HG02852 (cell line): ENCODE measurements around the gene MED26.
"Not testable (repeated sequence)": the region's sequence is repeated elsewhere in the genome, so short reads cannot be mapped to it uniquely, and the experiment has no call there.

Experiments
- ATAC-seq: cut with Tn5 transposase; IDR thresholded peaks from one replicate; pipeline ENCODE4 v1.9.1; 2021; ENCODE audit warnings: mild to moderate bottlenecking, moderate library complexity; ENCODE audit not compliant: unreplicated experiment

Gene MED26

GRCh38 chr19:16651421-16652188 is 23.6 kb upstream of the MED26 start:
- ATAC-seq = not testable (repeated sequence)

GRCh38 chr19:16650821-16651220 is 22.8 kb upstream of the MED26 start:
- ATAC-seq = no peak

- no peak for ATAC-seq
Measured at GRCh38 chr19:16649734-16650133, 21.7 kb upstream of the MED26 start.

GRCh38 chr19:16645140-16645539 is 17.1 kb upstream of the MED26 start:
- ATAC-seq = no peak

- no peak for ATAC-seq
Measured at GRCh38 chr19:16641695-16642094, 13.7 kb upstream of the MED26 start.

GRCh38 chr19:16640951-16641350 is 12.9 kb upstream of the MED26 start:
- no peak for ATAC-seq

GRCh38 chr19:16638666-16639065 is 10.7 kb upstream of the MED26 start:
- no peak for ATAC-seq

GRCh38 chr19:16637535-16637934 is 9.5 kb upstream of the MED26 start:
- ATAC-seq = no peak

- no peak for ATAC-seq
Measured at GRCh38 chr19:16631465-16631864, 3.5 kb upstream of the MED26 start.

- no peak for ATAC-seq
Measured at GRCh38 chr19:16628984-16629691, 1.1 kb upstream of the MED26 start.

GRCh38 chr19:16627928-16628182 is 149 bp downstream of the MED26 start:
- no peak for ATAC-seq

- peak; percentile 4 for ATAC-seq
Measured at GRCh38 chr19:16627193-16627927, 644 bp downstream of the MED26 start.

- no peak for ATAC-seq
Measured at GRCh38 chr19:16626796-16627192, 1.2 kb downstream of the MED26 start.

- no peak for ATAC-seq
Measured at GRCh38 chr19:16625163-16625958, 2.6 kb downstream of the MED26 start.

GRCh38 chr19:16624236-16624635 is 3.8 kb downstream of the MED26 start:
- ATAC-seq = no peak

- ATAC-seq = no peak
Measured at GRCh38 chr19:16623576-16623975, 4.4 kb downstream of the MED26 start.

- no peak for ATAC-seq
Measured at GRCh38 chr19:16623066-16623465, 4.9 kb downstream of the MED26 start.

GRCh38 chr19:16621165-16621800 is 6.7 kb downstream of the MED26 start:
- ATAC-seq = no peak

GRCh38 chr19:16620584-16620983 is 7.4 kb downstream of the MED26 start:
- ATAC-seq = no peak

GRCh38 chr19:16620018-16620417 is 8.0 kb downstream of the MED26 start:
- no peak for ATAC-seq

- no peak for ATAC-seq
Measured at GRCh38 chr19:16619457-16619856, 8.5 kb downstream of the MED26 start.
